Fibroblast of peridontal ligament (primary cell): ENCODE results near the gene GCN1.

Experiments used
- DNase-seq: peaks from one replicate; pipeline ENCODE4 v3.0.0-alpha.2; 2010; ENCODE audit errors: extremely low read depth

The GCN1 gene

DNA sequence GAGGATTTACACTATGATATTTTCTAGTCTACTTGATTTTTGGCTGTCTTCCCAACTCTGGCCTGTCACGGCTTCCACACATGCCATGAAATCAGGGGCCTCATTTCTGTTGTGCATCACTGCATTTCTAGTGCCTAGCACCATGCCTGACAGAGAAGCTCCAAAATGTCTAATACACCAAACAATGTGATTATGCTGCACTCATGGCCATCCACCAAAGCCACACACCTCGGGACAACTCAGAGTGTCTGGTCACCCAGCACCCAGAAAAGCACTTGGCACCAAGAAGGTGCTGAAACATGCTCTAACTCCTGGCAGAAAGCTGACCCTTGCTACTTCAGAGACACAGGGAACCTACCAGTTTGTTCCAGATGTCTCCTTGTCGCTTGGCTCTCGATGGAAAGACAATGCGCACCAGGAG, 11.3 kb downstream of the GCN1 start:
- DNase-seq, result peak; percentile 51

DNA sequence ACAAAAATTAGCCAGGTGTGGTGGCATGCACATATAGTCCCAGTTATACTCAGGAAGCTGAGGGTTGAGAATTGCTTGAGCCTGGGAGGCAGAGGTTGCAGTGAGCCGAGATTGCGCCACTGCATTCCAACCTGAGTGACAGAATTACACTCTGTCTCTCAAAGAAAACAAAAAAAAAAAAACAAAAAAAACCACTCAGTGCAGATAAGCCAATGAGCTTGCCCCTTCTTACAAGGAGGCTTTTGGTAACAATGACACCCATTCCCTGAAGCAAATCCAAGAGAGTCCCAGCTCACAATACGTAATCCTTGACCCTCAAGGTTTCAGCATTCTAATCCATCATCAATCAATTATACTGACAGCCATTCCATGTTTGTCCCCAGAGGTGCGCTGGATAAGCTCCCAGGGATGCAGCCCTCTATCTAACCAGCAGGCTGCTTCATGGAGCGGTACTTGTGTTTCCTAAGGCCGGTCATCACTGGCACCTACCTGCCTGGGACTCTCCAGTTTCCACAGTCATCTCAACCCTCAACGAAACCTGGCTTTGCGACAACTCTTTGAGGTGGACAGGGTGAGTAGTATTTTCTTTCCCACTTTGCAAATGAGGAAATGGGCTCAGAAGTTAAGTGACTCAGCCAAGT, 12.4 kb downstream of the GCN1 start:
- DNase-seq, result no peak

DNA sequence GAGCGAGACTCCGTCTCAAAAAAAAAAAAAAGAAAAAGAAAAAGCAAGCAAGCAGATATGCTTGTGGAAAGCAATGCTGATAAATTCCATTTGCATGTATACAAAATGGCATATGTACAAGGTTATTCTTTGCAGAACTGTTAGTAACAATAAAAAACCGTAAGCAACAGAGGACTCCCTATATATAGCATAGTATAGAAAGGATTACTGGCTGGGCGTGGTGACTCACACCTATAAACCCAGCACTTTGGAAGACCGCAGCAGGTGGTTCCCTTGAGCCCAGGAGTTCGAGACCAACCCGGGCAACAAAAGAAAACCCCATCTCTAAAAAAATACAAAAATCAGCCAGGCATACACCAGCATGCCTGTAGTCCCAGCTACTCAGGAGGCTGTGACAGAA, 13.5 kb downstream of the GCN1 start:
- no peak for DNase-seq

DNA sequence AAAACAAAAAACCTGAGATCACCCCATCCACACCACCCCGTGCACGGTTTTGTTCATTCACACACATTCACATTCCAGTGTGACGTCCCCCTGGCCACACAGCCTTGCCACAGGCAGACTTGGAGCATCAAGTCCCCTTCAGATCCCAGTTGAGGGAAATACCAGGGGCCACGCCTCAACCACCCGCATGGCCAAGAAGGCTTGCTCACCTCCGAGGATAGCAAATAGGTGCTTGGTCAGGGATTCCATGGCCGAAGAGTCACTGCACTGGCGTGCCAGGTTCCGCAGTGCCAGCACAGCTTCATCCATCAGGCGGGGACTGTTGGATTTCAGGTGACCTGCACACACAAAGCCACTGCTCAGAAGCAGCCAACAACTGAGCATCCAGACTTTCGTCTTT, 19.0 kb downstream of the GCN1 start:
- DNase-seq, result no peak

DNA sequence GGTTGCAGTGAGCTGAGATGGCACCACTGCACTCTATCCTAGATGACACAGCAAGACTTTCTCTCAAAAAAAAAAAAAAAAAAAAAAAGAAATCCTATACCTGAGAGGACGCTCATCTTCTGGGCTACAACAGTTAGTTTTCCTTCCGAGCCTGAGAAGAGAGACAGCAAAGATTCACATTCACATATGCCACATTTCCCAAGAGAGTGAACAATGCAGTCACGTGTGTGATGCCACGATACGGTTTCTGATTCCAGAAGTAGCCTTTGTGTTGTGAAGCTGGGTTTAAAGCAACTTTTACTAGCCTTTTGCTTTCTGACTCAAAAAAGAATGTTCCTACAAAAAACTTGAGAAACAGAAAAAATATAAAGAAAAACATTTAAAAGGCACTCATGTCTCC, 19.5 kb downstream of the GCN1 start:
- DNase-seq, result no peak

DNA sequence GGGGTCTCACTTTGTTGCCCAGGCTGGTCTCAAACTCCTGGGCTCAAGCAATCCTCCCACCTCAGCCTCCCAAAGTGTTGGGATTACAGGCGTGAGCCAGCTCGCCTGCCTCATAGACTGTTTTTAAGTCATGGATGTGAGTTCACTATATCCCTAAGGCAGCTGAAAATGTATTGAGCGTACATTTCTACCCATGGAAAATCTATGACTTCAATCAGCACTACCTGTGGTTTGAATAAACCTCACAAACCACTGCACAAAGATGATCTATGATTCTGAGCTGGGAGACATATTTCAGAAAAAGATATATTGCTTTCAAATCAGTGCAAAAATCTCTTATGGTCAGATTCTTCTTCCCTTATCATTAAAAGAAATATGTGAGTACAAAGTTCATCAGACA, 22.5 kb downstream of the GCN1 start:
- DNase-seq, result no peak

DNA sequence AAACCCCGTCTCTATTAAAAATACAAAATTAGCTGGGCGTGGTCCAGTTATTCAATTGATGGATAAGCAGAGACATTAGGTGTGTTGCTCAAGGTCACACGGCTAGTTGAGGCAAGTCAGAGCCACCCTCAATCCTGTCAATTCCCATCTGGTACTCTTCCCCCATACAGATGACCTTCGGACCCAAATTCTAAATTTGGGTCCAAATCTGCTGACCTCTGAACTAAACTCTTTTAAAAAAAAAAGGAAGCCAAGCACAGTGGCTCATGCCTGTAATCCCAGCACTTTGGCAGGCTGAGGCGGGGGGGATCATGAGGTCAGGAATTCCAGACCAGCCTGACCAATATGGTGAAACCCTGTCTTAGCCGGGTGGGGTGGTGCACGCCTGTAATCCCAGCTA, 23.9 kb downstream of the GCN1 start:
- DNase-seq, result no peak

DNA sequence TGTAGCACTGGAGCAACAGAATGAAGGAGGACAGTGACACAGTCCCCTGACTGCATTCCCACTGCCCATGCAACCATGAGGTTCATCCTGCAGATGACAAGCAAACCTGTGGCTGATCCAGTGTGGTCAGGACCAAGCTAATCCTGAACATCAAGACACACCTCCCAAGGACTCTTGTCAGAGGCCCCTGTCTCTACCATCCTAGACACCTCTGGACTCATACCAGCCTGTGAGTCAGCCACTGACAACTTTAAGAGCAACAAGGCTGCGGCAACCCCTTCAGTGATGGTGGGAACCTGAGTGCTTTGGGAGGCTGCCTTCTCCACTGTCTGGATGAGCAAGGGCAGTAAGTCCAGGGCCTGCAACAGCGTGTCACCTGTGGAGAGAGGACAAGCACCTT, 24.6 kb downstream of the GCN1 start:
- no peak for DNase-seq

DNA sequence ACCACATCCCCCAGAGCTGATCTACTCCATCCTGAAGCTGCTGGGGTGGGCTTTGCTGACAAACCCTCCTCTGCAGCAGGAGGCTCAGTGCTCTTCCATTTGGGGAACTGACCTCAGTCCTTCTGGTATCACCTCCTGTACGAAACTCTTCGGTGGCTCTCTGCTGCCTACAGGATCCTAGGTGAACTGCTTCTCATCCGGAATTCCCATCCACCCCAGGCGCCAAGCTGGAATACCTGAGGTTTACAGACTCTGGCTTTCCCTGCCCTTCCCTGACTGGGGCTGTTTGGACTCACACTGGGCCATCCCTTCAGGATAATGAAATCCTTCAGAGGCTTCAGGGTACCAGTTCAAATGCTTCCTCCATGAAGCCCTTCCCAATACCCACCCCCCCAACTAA, 26.2 kb downstream of the GCN1 start:
- DNase-seq, result no peak

DNA sequence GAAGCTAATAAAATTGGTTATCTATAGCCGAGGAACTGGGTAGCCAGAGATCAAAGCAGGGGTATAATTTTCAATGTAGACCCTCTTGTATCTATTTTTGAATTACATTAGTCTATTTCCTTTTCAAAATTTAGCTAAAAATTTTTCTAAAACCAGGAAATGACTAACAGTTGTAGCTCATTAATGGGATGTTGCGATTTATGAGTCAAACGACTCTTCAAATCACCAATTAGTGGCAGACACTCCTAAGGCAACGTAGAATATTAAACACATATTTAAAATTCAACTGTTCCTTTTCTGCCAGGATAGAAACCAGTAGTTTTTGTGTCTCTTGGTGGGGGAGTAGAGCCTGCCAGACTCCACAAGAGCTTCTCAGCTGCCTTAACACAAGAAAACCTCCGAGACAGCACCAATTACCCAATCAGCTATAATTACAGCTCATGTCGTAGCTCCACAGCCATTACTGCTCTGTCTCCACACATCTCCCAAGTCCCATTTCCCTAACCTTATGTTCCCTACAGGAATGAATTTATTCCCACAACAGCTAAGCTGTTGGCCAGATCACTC, 26.9 kb downstream of the GCN1 start:
- DNase-seq, result no peak

DNA sequence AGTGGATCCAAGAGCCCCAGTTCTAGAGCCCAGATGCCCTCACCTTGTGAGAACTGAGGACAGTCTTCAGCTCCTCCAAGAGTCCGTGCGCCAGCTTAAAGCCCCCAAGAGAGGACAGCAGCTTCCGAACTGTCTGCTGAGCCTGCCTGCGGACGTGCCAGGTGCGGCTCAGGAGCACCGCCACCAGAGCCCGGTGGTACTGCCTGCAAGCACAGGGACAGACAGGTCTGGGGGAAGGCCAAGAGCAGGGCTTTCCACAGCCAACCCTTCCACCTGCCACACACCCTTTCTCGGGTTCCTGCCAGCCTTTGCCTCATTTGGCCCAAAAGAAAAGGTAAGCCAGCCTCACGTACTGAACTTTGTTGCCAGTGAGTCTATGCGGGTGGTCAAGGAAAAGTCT, 30.2 kb downstream of the GCN1 start:
- DNase-seq, result no peak

DNA sequence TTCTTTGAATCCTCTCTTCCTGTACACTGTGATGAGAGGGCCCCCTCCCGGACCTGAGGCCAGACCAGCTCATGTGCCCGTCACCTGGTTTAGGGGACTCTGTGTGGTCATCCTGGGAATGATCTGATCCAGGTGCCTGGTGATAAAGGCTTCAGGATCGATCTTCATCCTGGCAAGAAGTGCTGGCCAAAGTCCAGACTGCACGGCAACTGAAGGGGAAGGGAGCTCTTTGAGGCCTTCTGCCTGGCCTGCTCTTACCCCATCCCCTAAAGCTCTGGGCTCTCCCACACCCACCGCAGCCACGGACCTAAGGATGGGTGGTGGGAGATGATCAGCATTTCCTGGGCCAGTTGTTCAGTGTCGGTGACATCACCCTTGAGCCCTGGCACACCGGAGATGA, 31.8 kb downstream of the GCN1 start:
- no peak for DNase-seq

DNA sequence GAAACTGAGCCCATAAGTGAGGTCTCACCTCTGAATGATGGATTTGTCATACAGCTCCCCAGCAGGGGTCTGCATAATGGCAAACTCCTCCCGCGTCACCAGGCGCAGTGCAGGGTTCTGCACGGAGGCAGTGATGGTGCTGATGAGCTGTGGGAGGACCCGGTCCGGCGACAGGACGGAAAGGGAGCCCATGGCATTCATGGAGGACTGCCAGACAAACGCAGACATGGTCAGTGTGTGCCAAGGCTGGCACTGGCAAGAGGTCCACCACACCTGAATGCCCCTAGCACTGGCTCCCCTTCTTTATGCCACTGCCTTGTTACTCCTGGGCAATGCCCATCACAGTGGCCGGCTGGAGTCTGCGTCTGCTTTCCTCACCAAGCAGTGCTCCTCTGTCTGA, 32.7 kb downstream of the GCN1 start:
- DNase-seq, result no peak

DNA sequence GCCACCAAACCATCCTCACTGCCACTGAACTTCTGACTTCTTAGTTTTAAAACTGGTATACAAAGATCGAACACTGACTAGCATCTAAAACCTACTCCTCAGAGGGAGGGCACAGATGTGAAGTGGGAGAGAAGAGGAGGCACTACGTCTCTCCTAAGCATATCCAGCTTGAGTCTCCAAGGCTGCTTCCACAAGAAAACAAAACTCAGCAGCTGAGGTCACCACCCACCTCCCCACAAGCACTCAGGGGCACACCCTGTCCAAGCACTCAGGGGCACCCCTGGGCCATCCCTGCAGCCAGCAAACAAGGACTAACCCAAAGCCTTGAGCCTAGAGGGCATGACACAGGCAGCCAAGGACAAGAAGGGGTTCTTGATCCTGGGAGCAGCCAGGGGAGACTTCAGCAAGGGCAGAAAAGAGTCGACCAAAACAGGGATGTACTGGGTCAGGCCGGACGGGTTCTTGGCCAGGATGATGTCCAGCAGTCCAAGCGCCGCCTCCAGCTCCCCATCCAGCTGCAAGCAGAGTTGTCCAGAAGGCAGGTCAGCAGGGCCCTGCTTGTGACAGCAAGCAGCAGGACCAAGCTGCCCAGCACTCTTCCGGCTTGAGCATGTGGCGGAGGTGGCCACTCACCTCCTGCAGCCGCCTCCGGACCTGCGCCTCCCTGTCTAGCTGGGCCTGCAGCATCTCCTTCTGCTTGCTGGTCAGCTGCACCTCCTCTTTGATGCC, 34.8 kb downstream of the GCN1 start:
- DNase-seq, result no peak

DNA sequence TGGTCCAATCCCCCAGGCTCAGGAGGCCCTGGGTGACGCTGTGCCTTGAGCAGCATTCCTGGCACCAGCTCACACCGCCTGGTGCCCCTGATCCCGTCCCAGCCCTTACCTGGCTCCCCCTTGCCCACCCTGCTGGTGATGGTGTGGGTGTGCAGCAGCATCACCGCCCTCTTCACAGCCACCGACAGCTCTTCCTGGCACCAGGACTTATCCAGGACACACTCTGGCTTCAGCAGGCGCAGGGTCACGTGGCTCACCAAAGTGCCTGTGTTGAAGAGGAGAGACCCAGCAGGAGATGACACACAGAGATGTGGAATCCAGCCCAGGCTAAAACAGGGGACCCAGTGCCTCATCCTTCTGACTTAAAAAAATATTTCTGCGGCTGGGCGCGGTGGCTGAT, 36.2 kb downstream of the GCN1 start:
- no peak for DNase-seq

DNA sequence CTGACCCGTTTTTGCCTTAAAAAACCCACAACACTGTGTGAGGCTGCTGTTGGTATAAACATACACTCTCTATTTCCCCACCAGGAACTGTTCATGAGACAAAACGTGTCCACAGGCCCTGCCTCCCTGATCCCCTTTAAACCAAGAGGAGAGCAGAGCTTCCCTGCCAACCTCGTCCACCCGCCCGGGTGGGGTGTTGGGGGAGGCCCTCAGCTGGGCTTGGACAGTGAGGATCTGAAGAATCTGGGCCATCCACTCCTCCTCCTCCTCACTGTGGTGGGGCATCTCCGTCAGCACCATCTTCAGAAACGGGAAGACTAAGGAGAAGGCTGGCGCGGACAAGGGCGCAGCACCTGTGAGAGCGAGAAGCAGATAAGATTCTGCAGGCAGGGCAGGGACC, 36.8 kb downstream of the GCN1 start:
- no peak for DNase-seq

DNA sequence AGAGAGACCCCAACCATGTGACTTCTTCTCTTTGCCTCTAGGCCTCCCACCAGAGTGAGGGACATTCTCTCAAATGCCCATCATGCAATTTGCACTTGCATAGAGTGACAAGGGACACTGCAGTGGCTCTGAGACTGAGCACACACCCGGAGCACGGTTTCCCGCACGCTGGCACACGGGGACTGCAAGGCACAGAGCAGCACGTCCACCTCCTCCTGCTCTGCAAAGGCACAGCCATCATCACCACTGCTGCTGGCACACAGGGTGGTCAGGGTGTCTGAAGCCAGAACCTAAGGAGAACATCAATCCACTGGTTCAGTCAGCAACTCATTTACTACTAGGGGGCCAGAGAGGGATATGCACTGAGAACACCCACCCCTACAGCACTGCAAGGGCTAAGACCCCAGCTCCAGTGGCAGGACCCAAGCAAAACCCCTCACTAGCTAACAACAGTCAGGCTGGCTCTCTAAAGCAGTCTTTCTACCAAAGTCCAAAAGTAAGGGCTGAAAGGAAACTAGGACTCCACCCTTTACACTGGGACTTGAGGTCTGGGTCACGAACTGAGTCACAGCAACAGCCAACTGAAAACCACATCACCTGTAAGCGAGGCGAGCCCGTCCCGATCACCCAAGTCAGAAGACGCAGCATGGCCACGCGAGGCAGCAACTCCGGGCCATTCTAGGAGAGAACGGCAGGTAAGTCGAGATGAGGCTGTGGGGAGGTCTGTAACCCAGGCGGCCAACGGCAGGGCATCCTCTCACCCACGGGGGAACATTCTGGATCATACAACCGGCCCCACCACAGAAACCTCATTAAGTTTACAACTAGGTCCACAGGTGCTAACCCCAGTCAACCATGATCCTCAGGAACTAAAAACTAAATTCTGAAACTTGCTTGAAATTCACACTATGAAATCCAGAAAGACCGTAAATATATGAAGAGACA, 37.9 kb downstream of the GCN1 start:
- DNase-seq, result no peak

DNA sequence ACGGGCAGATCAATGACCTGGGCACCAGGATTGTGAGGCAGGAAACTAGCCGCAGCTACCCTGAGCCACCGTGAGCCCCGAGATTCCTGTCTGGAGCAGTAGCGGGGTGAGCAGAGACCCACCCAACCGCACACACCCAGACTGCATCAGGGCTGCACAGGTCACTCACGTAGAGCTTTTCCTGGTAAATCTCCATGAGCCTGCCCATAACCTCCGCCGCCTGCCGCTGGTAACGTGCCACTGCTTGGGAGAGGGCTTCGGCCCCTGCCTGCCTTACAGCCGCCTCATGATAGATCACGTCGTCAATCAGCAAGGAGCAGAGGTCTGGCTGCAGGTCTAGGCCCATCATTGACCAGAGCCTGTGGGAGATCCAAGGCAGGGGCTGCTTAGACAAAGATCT, 39.4 kb downstream of the GCN1 start:
- no peak for DNase-seq

DNA sequence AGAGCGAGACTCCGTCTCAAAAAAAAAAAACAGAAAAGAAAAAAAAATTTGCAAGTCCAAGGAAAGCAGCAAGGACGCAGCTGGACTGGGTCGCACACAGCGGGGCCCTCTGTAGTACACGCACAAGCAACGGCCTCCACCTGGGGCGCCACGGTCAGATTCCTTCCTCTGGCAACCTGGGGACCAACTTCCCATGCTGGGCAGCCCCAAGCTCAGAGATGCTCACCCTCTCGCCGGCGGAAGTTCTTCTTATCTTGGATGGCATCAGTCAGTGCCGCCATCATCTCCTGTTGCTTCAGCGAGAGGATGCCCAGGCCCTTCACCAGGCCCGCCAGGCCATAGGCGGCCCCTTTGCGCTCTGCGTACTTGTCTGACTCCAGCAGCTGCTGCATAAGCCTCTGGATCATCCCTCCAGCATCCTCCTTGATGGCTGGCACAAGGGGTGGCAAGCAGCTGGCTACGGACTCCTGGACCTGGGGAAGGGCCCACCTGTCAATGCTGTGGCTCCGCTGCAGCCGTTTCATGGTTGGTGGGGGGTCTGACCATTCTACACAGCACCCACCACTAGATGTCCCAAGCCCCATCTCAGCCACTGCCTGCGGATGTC, 43.5 kb downstream of the GCN1 start:
- DNase-seq, result no peak

DNA sequence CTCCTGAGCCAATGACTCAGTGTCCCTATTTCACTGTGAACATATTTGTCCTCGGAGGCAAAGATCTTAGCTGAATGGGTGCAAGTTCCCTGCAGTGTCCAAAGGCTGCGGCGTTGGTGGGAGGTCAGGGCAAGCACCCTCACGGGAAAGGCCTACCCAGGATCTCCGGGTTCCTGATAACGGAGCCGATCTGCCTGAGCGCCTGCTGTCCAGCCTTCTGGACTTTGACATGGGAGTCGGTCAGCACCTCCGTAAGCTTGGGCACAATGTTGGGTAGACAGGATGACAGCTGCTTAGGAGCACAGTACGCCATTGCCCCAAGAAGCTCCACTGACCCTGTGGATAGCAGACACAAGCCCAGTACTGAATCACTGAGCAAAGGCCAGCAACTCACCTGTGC, 46.5 kb downstream of the GCN1 start:
- DNase-seq, result no peak

DNA sequence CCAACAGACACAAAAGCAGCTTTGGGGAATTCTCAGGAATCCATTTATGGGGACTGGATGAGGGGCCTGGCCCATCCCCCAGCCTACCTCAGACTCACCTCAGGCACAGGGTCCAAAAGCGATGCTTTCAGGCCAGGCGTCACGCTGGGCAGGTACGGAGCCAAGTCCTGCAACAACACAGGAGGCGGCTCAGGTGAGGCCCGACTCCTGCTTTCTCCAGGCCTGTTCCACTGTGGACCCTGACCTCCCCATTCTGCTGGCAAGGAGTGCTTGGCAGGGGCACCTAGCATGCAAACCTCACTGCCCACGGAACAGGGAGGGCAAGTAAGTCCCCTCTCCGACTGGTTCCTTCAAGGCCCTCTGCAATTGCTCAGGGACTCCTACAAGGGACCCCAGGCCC, 49.4 kb downstream of the GCN1 start:
- no peak for DNase-seq

DNA sequence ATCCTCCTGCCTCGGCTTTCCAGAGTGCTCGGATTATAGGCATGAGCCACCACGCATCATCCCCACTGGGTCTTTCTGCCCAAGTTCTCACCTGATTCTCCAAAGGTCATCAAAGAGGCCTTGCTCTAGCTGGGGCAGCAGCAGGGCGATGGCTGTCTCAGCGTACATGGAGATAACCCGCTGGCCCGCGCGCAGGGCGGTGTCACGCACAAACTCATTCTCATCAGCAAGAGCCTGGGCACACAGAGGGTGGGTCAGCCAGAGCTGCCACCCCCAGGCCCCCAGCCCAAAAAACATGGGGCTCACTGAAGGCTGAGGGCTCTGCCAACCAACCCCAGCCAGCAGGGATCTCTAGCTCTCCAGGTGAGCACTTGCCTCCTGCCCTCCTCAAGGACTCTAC, 50.3 kb downstream of the GCN1 start:
- DNase-seq, result no peak
